Activated B cell treated with CpG ODN at 0.5 μM for 24 hours (primary cell): ENCODE results near the gene FCER1G. TPM values are rescaled to one million over a fixed set of nuclear protein-coding genes. Genes with fewer than 3 reads are reported as not detected.

ENCODE experiments used
- ATAC-seq: fragments of 200-7000 bp; cut with Tn5 transposase; one replicate; pipeline ENCODE4 v1.10.0; 2021; ENCODE audit warnings: low read depth, mild to moderate bottlenecking, moderate library complexity
- CTCF ChIA-PET: fragments of 350-600 bp; sonication (Branson Sonifier 250); formaldehyde crosslinking; loops from one replicate; lab custom pipeline; 2021; ENCODE audit warnings: antibody characterized with exemption; lab: Charles Lee
- POLR2A ChIA-PET: fragments of 350-600 bp; sonication (Branson Sonifier 250); formaldehyde crosslinking; loops from one replicate; lab custom pipeline; 2021; ENCODE audit warnings: antibody characterized with exemption; lab: Charles Lee
- DNase-seq: peaks from one replicate; pipeline ENCODE4 v3.0.0; 2022
- H3K27ac Mint-ChIP-seq: one replicate; pipeline ENCODE4 v1.8.0; 2020; ENCODE audit warnings: mixed read lengths
- H3K27me3 Mint-ChIP-seq: one replicate; pipeline ENCODE4 v1.8.0; 2021; ENCODE audit warnings: mixed read lengths
- H3K36me3 Mint-ChIP-seq: one replicate; pipeline ENCODE4 v1.8.0; 2021; ENCODE audit warnings: low read depth, mixed read lengths
- H3K4me1 Mint-ChIP-seq: one replicate; pipeline ENCODE4 v1.8.0; 2021; ENCODE audit warnings: mixed read lengths
- H3K4me3 Mint-ChIP-seq: one replicate; pipeline ENCODE4 v1.8.0; 2020; ENCODE audit warnings: mild to moderate bottlenecking, mixed read lengths
- H3K9me3 Mint-ChIP-seq: one replicate; pipeline ENCODE4 v1.8.0; 2020; ENCODE audit warnings: mixed read lengths
- CTCF ChIP-seq: fragments of 200-600 bp; IDR thresholded peaks from one replicate; pipeline ENCODE4 v1.8.0; 2022; ENCODE audit warnings: antibody characterized with exemption, mild to moderate bottlenecking
- intact Hi-C: fragments of 100-400 bp; cut with micrococcal nuclease; formaldehyde crosslinking; loops from one replicate; pipeline ENCODE4 v1.15.1; 2024
- total RNA-seq: library from RNA; stranded (reverse); gene quantifications from 2 replicates; pipeline ENCODE4 v1.2.3, GENCODE V29; 2022

The FCER1G gene
- total RNA-seq, 1 donor from 2014 or later, result 0.60 TPM

- no peaks in the 10 kb centered on the region for H3K9me3 Mint-ChIP-seq
- ATAC-seq (peak; percentile 87), DNase-seq (no peak)
- H3K4me1 Mint-ChIP-seq, result peaks cover 22% of the 10 kb centered on the region
- H3K27me3 Mint-ChIP-seq, result peaks cover 20% of the 10 kb centered on the region
- H3K27ac Mint-ChIP-seq, result no peak overlapping the region
- H3K4me3 Mint-ChIP-seq, result no peak overlapping the region
- no peak for TF ChIP-seq CTCF
- CTCF ChIA-PET, result interaction anchor here (1.0 to 1.4 kb wide), 2 partner anchors 15 to 51 kb away, joined by 3 to 4 read pairs; partner anchors contain the start of genes NDUFS2 and PPOX
- POLR2A ChIA-PET, result interaction anchor here (0.7 to 1.6 kb wide), 3 partner anchors 8 to 24 kb away, joined by 4 to 9 read pairs (median 4); partner anchors contain the start of gene NDUFS2
- peaks cover 29% of the 10 kb centered on the region for H3K36me3 Mint-ChIP-seq
- intact Hi-C loops, result no loop called here
Measured at GRCh38 chr1:161216945-161217712, 2.0 kb downstream of the FCER1G start.

- Mint-ChIP-seq H3K9me3 (no peaks in the 10 kb centered on the region), H3K27ac (no peak overlapping the region), H3K4me3 (no peak overlapping the region), H3K4me1 (peaks cover 22% of the 10 kb centered on the region), H3K36me3 (peaks cover 23% of the 10 kb centered on the region), H3K27me3 (peaks cover 26% of the 10 kb centered on the region)
- ATAC-seq, result no peak
- POLR2A ChIA-PET, result interaction anchor here (1.2 kb wide), 1 partner anchor 9 kb away, joined by 4 read pairs; no protein-coding TSS in a partner anchor
- CTCF ChIA-PET, result no interaction called here
- no peak for DNase-seq
- intact Hi-C loops, result no loop called here
- TF ChIP-seq CTCF, result no peak
Measured at GRCh38 chr1:161217831-161218230, 2.7 kb downstream of the FCER1G start.

- no peak for ATAC-seq
- Mint-ChIP-seq H3K27ac (no peak overlapping the region), H3K4me3 (no peak overlapping the region), H3K4me1 (peaks cover 22% of the 10 kb centered on the region), H3K9me3 (no peaks in the 10 kb centered on the region), H3K36me3 (peaks cover 16% of the 10 kb centered on the region), H3K27me3 (peaks cover 31% of the 10 kb centered on the region)
- TF ChIP-seq CTCF, result no peak
- POLR2A ChIA-PET, result interaction anchor here (0.5 to 1.8 kb wide), 3 partner anchors 9 to 526 kb away, joined by 4 to 5 read pairs (median 4); no protein-coding TSS in a partner anchor
- CTCF ChIA-PET, result no interaction called here
- intact Hi-C loops, result no loop called here
- DNase-seq, result no peak
Measured at GRCh38 chr1:161218301-161219077, 3.4 kb downstream of the FCER1G start.

GRCh38 chr1:161219078-161219892 lies 4.2 kb downstream of the FCER1G start:
- TF ChIP-seq CTCF, result no peak
- Mint-ChIP-seq H3K27me3 (peaks cover 37% of the 10 kb centered on the region), H3K9me3 (no peaks in the 10 kb centered on the region), H3K4me1 (peaks cover 22% of the 10 kb centered on the region), H3K4me3 (no peak overlapping the region), H3K36me3 (peaks cover 8% of the 10 kb centered on the region), H3K27ac (no peak overlapping the region)
- ATAC-seq (no peak), DNase-seq (no peak)
- intact Hi-C loops, result no loop called here
- ChIA-PET POLR2A (interaction anchor here (0.5 to 1.8 kb wide), 5 partner anchors 17 to 525 kb away, joined by 3 to 11 read pairs (median 5); partner anchors contain the start of genes NDUFS2 and PPOX), CTCF (no interaction called here)
